Adrenal gland (tissue), 5 donors: ENCODE data around the gene CHRNB2.

Source experiments
- CTCF ChIP-seq, 6 experiments: fragments of 450-650 bp in 4 of 6; fragments of 200-600 bp in 2 of 6; sonication (generic) in 1 of 6; IDR thresholded peaks; 1 replicate in 5 of 6; 2 replicates in 1 of 6; pipeline versions ENCODE4 v1.5.1 to v1.8.0; 2016 to 2021; ENCODE audit warnings: antibody characterized with exemption in 6 of 6, mild to moderate bottlenecking in 2 of 6, moderate library complexity in 1 of 6
- POLR2A ChIP-seq, 2 donors: fragments of 450-650 bp; IDR thresholded peaks; one replicate each; pipeline ENCODE4 v1.6.1; 2017; ENCODE audit warnings: antibody characterized with exemption in 2 of 2, mild to moderate bottlenecking in 2 of 2, moderate library complexity in 1 of 2
- donor health status: DM: no; HTN: no; CAD: no.

GRCh38 chr1:154571964-154572288 lies 4.3 kb downstream of the CHRNB2 start:
- TF ChIP-seq POLR2A (IDR thresholded peaks at IDR 0.05) (no peak), CTCF (IDR thresholded peaks at IDR 0.05) (no peak)
